ENCODE results near the gene COL15A1. TPM values are rescaled to one million over a fixed set of nuclear protein-coding genes. Genes with fewer than 3 reads are reported as not detected.

COL15A1 gene
- polyA plus RNA-seq, 4 donors, result 0.22 to 12.5 (median 2.5) TPM

- Histone ChIP-seq H3K27me3 (ENCODE audit: control insufficient read depth in 3 of 3, insufficient read depth in 3 of 3, low read length in 3 of 3) (no peaks in the 10 kb centered on the region), H3K4me1 (ENCODE audit: control insufficient read depth in 3 of 3, insufficient read depth in 2 of 3, low read depth in 1 of 3, low read length in 2 of 3) (no peaks in the 10 kb centered on the region), H3K9me3 (ENCODE audit: control insufficient read depth in 2 of 2, insufficient read depth in 1 of 2, low read depth in 1 of 2, low read length in 1 of 2) (no peaks in the 10 kb centered on the region), H3K36me3 (ENCODE audit: control insufficient read depth in 3 of 3, insufficient read depth in 2 of 3, low read depth in 1 of 3, low read length in 3 of 3) (no peaks in the 10 kb centered on the region), H3K4me3 (ENCODE audit: low read depth in 1 of 3, low read length in 3 of 3) (no peak overlapping the region), H3K27ac (ENCODE audit: low read depth in 1 of 3, low read length in 2 of 3) (no peak overlapping the region)
- FAIRE-seq, result no peak
- 80 to 94% (median 89%) methylated on average over 6 of the region's 6 CpGs for WGBS, 3 donors
- DNase-seq, result no peak
These were observed 87.6 kb downstream of the COL15A1 start for GRCh38 chr9:99031319-99031718.

- Histone ChIP-seq H3K36me3 (ENCODE audit: control insufficient read depth in 3 of 3, insufficient read depth in 2 of 3, low read depth in 1 of 3, low read length in 3 of 3) (no peaks in the 10 kb centered on the region), H3K4me3 (ENCODE audit: low read depth in 1 of 3, low read length in 3 of 3) (no peak overlapping the region), H3K9me3 (ENCODE audit: control insufficient read depth in 2 of 2, insufficient read depth in 1 of 2, low read depth in 1 of 2, low read length in 1 of 2) (no peaks in the 10 kb centered on the region), H3K27ac (ENCODE audit: low read depth in 1 of 3, low read length in 2 of 3) (no peak overlapping the region), H3K4me1 (ENCODE audit: control insufficient read depth in 3 of 3, insufficient read depth in 2 of 3, low read depth in 1 of 3, low read length in 2 of 3) (no peaks in the 10 kb centered on the region), H3K27me3 (ENCODE audit: control insufficient read depth in 3 of 3, insufficient read depth in 3 of 3, low read length in 3 of 3) (no peaks in the 10 kb centered on the region)
- 92 to 94% (median 93%) methylated on average over 5 of the region's 5 CpGs for WGBS, 3 donors
- DNase-seq (no peak), FAIRE-seq (no peak)
These were observed 88.3 kb downstream of the COL15A1 start for GRCh38 chr9:99031994-99032393.

GRCh38 chr9:99034149-99034548 is 90.4 kb downstream of the COL15A1 start:
- Histone ChIP-seq H3K36me3 (ENCODE audit: control insufficient read depth in 3 of 3, insufficient read depth in 2 of 3, low read depth in 1 of 3, low read length in 3 of 3) (no peaks in the 10 kb centered on the region), H3K27ac (ENCODE audit: low read depth in 1 of 3, low read length in 2 of 3) (no peak overlapping the region), H3K4me1 (ENCODE audit: control insufficient read depth in 3 of 3, insufficient read depth in 2 of 3, low read depth in 1 of 3, low read length in 2 of 3) (no peaks in the 10 kb centered on the region), H3K4me3 (ENCODE audit: low read depth in 1 of 3, low read length in 3 of 3) (no peak overlapping the region), H3K27me3 (ENCODE audit: control insufficient read depth in 3 of 3, insufficient read depth in 3 of 3, low read length in 3 of 3) (no peaks in the 10 kb centered on the region), H3K9me3 (ENCODE audit: control insufficient read depth in 2 of 2, insufficient read depth in 1 of 2, low read depth in 1 of 2, low read length in 1 of 2) (no peaks in the 10 kb centered on the region)
- FAIRE-seq, result no peak
- no peak for DNase-seq
- 54 to 84% (median 83%) methylated on average over 3 of the region's 3 CpGs for WGBS, 3 donors

- no peak overlapping the region for H3K4me3 ChIP-seq (ENCODE audit: low read depth in 1 of 3, low read length in 3 of 3)
- FAIRE-seq, result no peak
- 77 to 84% (median 77%) methylated on average over 4 of the region's 4 CpGs for WGBS, 3 donors
These were observed 91.6 kb downstream of the COL15A1 start for GRCh38 chr9:99035313-99035712.

GRCh38 chr9:99037769-99038483 is 94.2 kb downstream of the COL15A1 start:
- Histone ChIP-seq H3K36me3 (ENCODE audit: control insufficient read depth in 3 of 3, insufficient read depth in 2 of 3, low read depth in 1 of 3, low read length in 3 of 3) (no peaks in the 10 kb centered on the region), H3K4me1 (ENCODE audit: control insufficient read depth in 3 of 3, insufficient read depth in 2 of 3, low read depth in 1 of 3, low read length in 2 of 3) (no peaks in the 10 kb centered on the region), H3K27ac (ENCODE audit: low read depth in 1 of 3, low read length in 2 of 3) (no peak overlapping the region), H3K9me3 (ENCODE audit: control insufficient read depth in 2 of 2, insufficient read depth in 1 of 2, low read depth in 1 of 2, low read length in 1 of 2) (no peaks in the 10 kb centered on the region), H3K27me3 (ENCODE audit: control insufficient read depth in 3 of 3, insufficient read depth in 3 of 3, low read length in 3 of 3) (no peaks in the 10 kb centered on the region), H3K4me3 (ENCODE audit: low read depth in 1 of 3, low read length in 3 of 3) (no peak overlapping the region)
- DNase-seq (no peak), FAIRE-seq (no peak)
- 76 to 83% (median 82%) methylated on average over 7 of the region's 7 CpGs for WGBS, 3 donors

More at GRCh38 chr9:99035313-99035712, 91.6 kb downstream of the COL15A1 start:
- H3K36me3 ChIP-seq (ENCODE audit: control insufficient read depth in 3 of 3, insufficient read depth in 2 of 3, low read depth in 1 of 3, low read length in 3 of 3), result no peaks in the 10 kb centered on the region
- no peak for DNase-seq
- no peaks in the 10 kb centered on the region for H3K27me3 ChIP-seq (ENCODE audit: control insufficient read depth in 3 of 3, insufficient read depth in 3 of 3, low read length in 3 of 3)
- H3K27ac ChIP-seq (ENCODE audit: low read depth in 1 of 3, low read length in 2 of 3), result no peak overlapping the region
- H3K9me3 ChIP-seq (ENCODE audit: control insufficient read depth in 2 of 2, insufficient read depth in 1 of 2, low read depth in 1 of 2, low read length in 1 of 2), result no peaks in the 10 kb centered on the region
- no peaks in the 10 kb centered on the region for H3K4me1 ChIP-seq (ENCODE audit: control insufficient read depth in 3 of 3, insufficient read depth in 2 of 3, low read depth in 1 of 3, low read length in 2 of 3)

- Histone ChIP-seq H3K4me1 (ENCODE audit: control insufficient read depth in 3 of 3, insufficient read depth in 2 of 3, low read depth in 1 of 3, low read length in 2 of 3) (no peaks in the 10 kb centered on the region), H3K9me3 (ENCODE audit: control insufficient read depth in 2 of 2, insufficient read depth in 1 of 2, low read depth in 1 of 2, low read length in 1 of 2) (no peaks in the 10 kb centered on the region), H3K4me3 (ENCODE audit: low read depth in 1 of 3, low read length in 3 of 3) (no peak overlapping the region), H3K36me3 (ENCODE audit: control insufficient read depth in 3 of 3, insufficient read depth in 2 of 3, low read depth in 1 of 3, low read length in 3 of 3) (no peaks in the 10 kb centered on the region), H3K27me3 (ENCODE audit: control insufficient read depth in 3 of 3, insufficient read depth in 3 of 3, low read length in 3 of 3) (no peaks in the 10 kb centered on the region), H3K27ac (ENCODE audit: low read depth in 1 of 3, low read length in 2 of 3) (no peak overlapping the region)
- DNase-seq (no peak), FAIRE-seq (no peak)
- WGBS, 3 donors, result 82 to 90% (median 86%) methylated on average over 7 of the region's 7 CpGs
These were observed 94.7 kb downstream of the COL15A1 start for GRCh38 chr9:99038484-99038820.

GRCh38 chr9:99039505-99040182 is 95.9 kb downstream of the COL15A1 start:
- FAIRE-seq, result no peak
- Histone ChIP-seq H3K9me3 (ENCODE audit: control insufficient read depth in 2 of 2, insufficient read depth in 1 of 2, low read depth in 1 of 2, low read length in 1 of 2) (no peaks in the 10 kb centered on the region), H3K27ac (ENCODE audit: low read depth in 1 of 3, low read length in 2 of 3) (no peak overlapping the region), H3K4me1 (ENCODE audit: control insufficient read depth in 3 of 3, insufficient read depth in 2 of 3, low read depth in 1 of 3, low read length in 2 of 3) (no peaks in the 10 kb centered on the region), H3K36me3 (ENCODE audit: control insufficient read depth in 3 of 3, insufficient read depth in 2 of 3, low read depth in 1 of 3, low read length in 3 of 3) (no peaks in the 10 kb centered on the region), H3K4me3 (ENCODE audit: low read depth in 1 of 3, low read length in 3 of 3) (no peak overlapping the region), H3K27me3 (ENCODE audit: control insufficient read depth in 3 of 3, insufficient read depth in 3 of 3, low read length in 3 of 3) (no peaks in the 10 kb centered on the region)
- WGBS, 3 donors, result 64 to 88% (median 64%) methylated on average over 2 of the region's 2 CpGs
- no peak for DNase-seq

- Histone ChIP-seq H3K27me3 (ENCODE audit: control insufficient read depth in 3 of 3, insufficient read depth in 3 of 3, low read length in 3 of 3) (no peaks in the 10 kb centered on the region), H3K9me3 (ENCODE audit: control insufficient read depth in 2 of 2, insufficient read depth in 1 of 2, low read depth in 1 of 2, low read length in 1 of 2) (peaks cover 0 to 5% of the 10 kb centered on the region in 2 donors), H3K4me1 (ENCODE audit: control insufficient read depth in 3 of 3, insufficient read depth in 2 of 3, low read depth in 1 of 3, low read length in 2 of 3) (no peaks in the 10 kb centered on the region), H3K27ac (ENCODE audit: low read depth in 1 of 3, low read length in 2 of 3) (no peak overlapping the region), H3K4me3 (ENCODE audit: low read depth in 1 of 3, low read length in 3 of 3) (no peak overlapping the region), H3K36me3 (ENCODE audit: control insufficient read depth in 3 of 3, insufficient read depth in 2 of 3, low read depth in 1 of 3, low read length in 3 of 3) (peaks cover 0 to 3% (median 0%) of the 10 kb centered on the region in 3 donors)
- FAIRE-seq, result no peak
- WGBS, 3 donors, result 82 to 84% (median 83%) methylated on average over 10 of the region's 10 CpGs
- DNase-seq, result no peak
These were observed 96.7 kb downstream of the COL15A1 start for GRCh38 chr9:99040251-99040900.

Measured in small intestine (tissue), 7 donors.